ENCODE data around the gene ZBED5.

ZBED5 gene

GRCh38 chr11:10878408-10879214 lies 20.8 kb upstream of the ZBED5 start:
- peak; percentile 54 for DNase-seq

- DNase-seq: no peak
These were observed 18.3 kb upstream of the ZBED5 start for GRCh38 chr11:10876158-10876557.

- no peak for DNase-seq
These were observed 17.7 kb upstream of the ZBED5 start for GRCh38 chr11:10875430-10876021.

- DNase-seq: no peak
These were observed 14.2 kb upstream of the ZBED5 start for GRCh38 chr11:10872097-10872496.

GRCh38 chr11:10868352-10868751 lies 10.5 kb upstream of the ZBED5 start:
- DNase-seq: no peak

GRCh38 chr11:10866893-10867331 lies 9.1 kb upstream of the ZBED5 start:
- peak; percentile 58 for DNase-seq

- DNase-seq: no peak
These were observed 8.0 kb upstream of the ZBED5 start for GRCh38 chr11:10865837-10866270.

- no peak for DNase-seq
These were observed 6.8 kb upstream of the ZBED5 start for GRCh38 chr11:10864688-10865087.

- DNase-seq: no peak
These were observed 4.6 kb upstream of the ZBED5 start for GRCh38 chr11:10862446-10862845.

- no peak for DNase-seq
These were observed 3.9 kb upstream of the ZBED5 start for GRCh38 chr11:10861799-10862198.

GRCh38 chr11:10861047-10861446 lies 3.2 kb upstream of the ZBED5 start:
- DNase-seq: no peak

- DNase-seq: peak; percentile 85
These were observed 829 bp upstream of the ZBED5 start for GRCh38 chr11:10858439-10859325.

- DNase-seq: no peak
These were observed 469 bp downstream of the ZBED5 start for GRCh38 chr11:10857459-10857708.

- DNase-seq: peak; percentile 67
These were observed 979 bp downstream of the ZBED5 start for GRCh38 chr11:10856689-10857458.

GRCh38 chr11:10855295-10855694 lies 2.6 kb downstream of the ZBED5 start:
- DNase-seq: no peak

GRCh38 chr11:10847960-10848860 lies 9.6 kb downstream of the ZBED5 start:
- DNase-seq: no peak

GRCh38 chr11:10846660-10847059 lies 11.2 kb downstream of the ZBED5 start:
- no peak for DNase-seq

GRCh38 chr11:10845589-10845988 lies 12.3 kb downstream of the ZBED5 start:
- no peak for DNase-seq

GRCh38 chr11:10844796-10845195 lies 13.1 kb downstream of the ZBED5 start:
- DNase-seq: no peak

GRCh38 chr11:10844356-10844755 lies 13.5 kb downstream of the ZBED5 start:
- no peak for DNase-seq

GRCh38 chr11:10838881-10839280 lies 19.0 kb downstream of the ZBED5 start:
- no peak for DNase-seq

GRCh38 chr11:10838083-10838482 lies 19.8 kb downstream of the ZBED5 start:
- DNase-seq: no peak

Measured in islet precursor cell (in vitro differentiated cells).